IMR-90 (cell line): ENCODE measurements around the gene PLA2G4A. TPM values are rescaled to one million over a fixed set of nuclear protein-coding genes. Genes with fewer than 3 reads are reported as not detected.

Experiments used
- ATAC-seq: fragments of 200-7000 bp; cut with Tn5 transposase; 2 replicates; pipeline ENCODE4 v1.9.1; 2020; ENCODE audit warnings: low read depth, mild to moderate bottlenecking, moderate library complexity
- BruUV-seq: library from RNA; stranded (reverse); fragments of 400-500 nt; replicated peaks from 2 replicates; lab custom pipeline; 2021; lab: Mats Ljungman, UMichigan
- CTCF ChIA-PET: fragments of 300-600 bp; formaldehyde crosslinking; extraction: SDS; loops from one replicate; lab custom pipeline; 2021; ENCODE audit warnings: antibody characterized with exemption; lab: Yijun Ruan, JAX
- POLR2A ChIA-PET: fragments of 300-600 bp; sonication (Branson Sonifier 250); formaldehyde crosslinking; loops from one replicate; lab custom pipeline; 2022; ENCODE audit warnings: antibody characterized with exemption; ENCODE audit not compliant: unreplicated experiment; lab: Charles Lee
- DNase-seq: peaks from one replicate; pipeline ENCODE4 v3.0.0; 2013
- H2AFZ ChIP-seq: replicated peaks from 2 replicates; pipeline ENCODE3; 2013; ENCODE audit warnings: low read length, mild to moderate bottlenecking; ENCODE audit not compliant: poor library complexity
- H2AK5ac ChIP-seq: 2 replicates; pipeline ENCODE4 v1.6.1; 2013; ENCODE audit warnings: low read depth, low read length, inconsistent platforms
- H2AK9ac ChIP-seq: replicated peaks from 2 replicates; pipeline ENCODE3; 2013; ENCODE audit warnings: mild to moderate bottlenecking, low read depth, low read length, moderate library complexity; ENCODE audit not compliant: poor library complexity
- H2BK120ac ChIP-seq: 2 replicates; pipeline ENCODE4 v1.6.1; 2013; ENCODE audit warnings: low read depth, low read length, inconsistent platforms
- H2BK15ac ChIP-seq: 3 replicates; pipeline ENCODE4 v1.6.1; 2013; ENCODE audit warnings: low read depth, low read length, inconsistent platforms
- H2BK20ac ChIP-seq: 2 replicates; pipeline ENCODE4 v1.6.1; 2013; ENCODE audit warnings: low read depth, mild to moderate bottlenecking, inconsistent platforms, low read length, moderate library complexity
- H2BK5ac ChIP-seq: 2 replicates; pipeline ENCODE4 v1.6.1; 2013; ENCODE audit warnings: mild to moderate bottlenecking, low read depth, low read length, inconsistent platforms; ENCODE audit not compliant: poor library complexity, severe bottlenecking
- H3K14ac ChIP-seq: replicated peaks from 2 replicates; pipeline ENCODE4 v1.6.1; 2013; ENCODE audit warnings: low read depth, low read length, inconsistent platforms
- H3K18ac ChIP-seq: 2 replicates; pipeline ENCODE4 v1.6.1; 2013; ENCODE audit warnings: low read depth, low read length, control low read depth
- H3K23ac ChIP-seq: 2 replicates; pipeline ENCODE4 v1.6.1; 2013; ENCODE audit warnings: low read depth, low read length, inconsistent platforms
- H3K27ac ChIP-seq: 2 replicates; pipeline ENCODE4 v1.5.1; 2013; ENCODE audit warnings: mild to moderate bottlenecking, control low read depth, low read length; ENCODE audit not compliant: insufficient read depth
- H3K27me3 ChIP-seq: 2 replicates; pipeline ENCODE4 v1.6.1; 2013; ENCODE audit warnings: low read length; ENCODE audit not compliant: control insufficient read depth, insufficient read depth
- H3K36me3 ChIP-seq: 2 replicates; pipeline ENCODE4 v1.6.1; 2013; ENCODE audit warnings: low read length, mixed read lengths; ENCODE audit not compliant: control insufficient read depth, insufficient read depth
- H3K4ac ChIP-seq: 2 replicates; pipeline ENCODE4 v1.6.1; 2013; ENCODE audit warnings: low read depth, low read length, inconsistent platforms
- H3K4me1 ChIP-seq: 2 replicates; pipeline ENCODE4 v1.6.1; 2013; ENCODE audit warnings: low read length, mixed read lengths; ENCODE audit not compliant: control insufficient read depth, insufficient read depth
- H3K4me2 ChIP-seq: 2 replicates; pipeline ENCODE4 v1.6.1; 2013; ENCODE audit warnings: low read depth, mild to moderate bottlenecking, control low read depth, low read length, moderate library complexity
- H3K4me3 ChIP-seq: 2 replicates; pipeline ENCODE4 v1.5.1; 2013; ENCODE audit warnings: low read depth, mild to moderate bottlenecking, control low read depth, low read length, moderate library complexity; ENCODE audit not compliant: insufficient read depth
- H3K56ac ChIP-seq: 2 replicates; pipeline ENCODE4 v1.6.1; 2013; ENCODE audit warnings: low read length, inconsistent platforms; ENCODE audit not compliant: insufficient read depth; ENCODE audit errors: extremely low read depth
- H3K79me1 ChIP-seq, 2 experiments: 2 replicates each; pipeline ENCODE4 v1.6.1; 2013; ENCODE audit warnings: low read length in 2 of 2, inconsistent platforms in 1 of 2, low read depth in 1 of 2
- H3K9ac ChIP-seq: 2 replicates; pipeline ENCODE4 v1.6.1; 2013; ENCODE audit warnings: low read depth, low read length, control low read depth
- H3K9me1 ChIP-seq: 2 replicates; pipeline ENCODE4 v1.6.1; 2013; ENCODE audit warnings: low read length, inconsistent platforms; ENCODE audit not compliant: insufficient read depth
- H3K9me3 ChIP-seq: 2 replicates; pipeline ENCODE4 v1.6.1; 2013; ENCODE audit warnings: low read length; ENCODE audit not compliant: control insufficient read depth, insufficient read depth
- H4K20me1 ChIP-seq: 2 replicates; pipeline ENCODE4 v1.6.1; 2013; ENCODE audit warnings: low read length, inconsistent platforms; ENCODE audit not compliant: insufficient read depth
- H4K5ac ChIP-seq: 2 replicates; pipeline ENCODE4 v1.6.1; 2013; ENCODE audit warnings: mild to moderate bottlenecking, low read depth, low read length, control low read depth
- H4K8ac ChIP-seq, 2 experiments: 2 replicates each; pipeline ENCODE4 v1.6.1; 2013; ENCODE audit warnings: low read depth in 2 of 2, low read length in 2 of 2, control low read depth in 1 of 2, inconsistent platforms in 1 of 2
- H4K91ac ChIP-seq: 2 replicates; pipeline ENCODE4 v1.6.1; 2013; ENCODE audit warnings: low read depth, low read length, inconsistent platforms; ENCODE audit not compliant: insufficient read depth
- BHLHE40 ChIP-seq: fragments of 150-350 bp; IDR thresholded peaks from 2 replicates; pipeline ENCODE4 v1.6.1; 2016; ENCODE audit warnings: mild to moderate bottlenecking, low read depth, low read length
- CEBPB ChIP-seq: IDR thresholded peaks from 2 replicates; pipeline ENCODE4 v1.6.1; 2012; ENCODE audit warnings: low read depth, low read length, improper control_type of control experiment
- CHD1 ChIP-seq: IDR thresholded peaks from 2 replicates; pipeline ENCODE4 v1.6.1; 2012; ENCODE audit warnings: low read depth, low read length, improper control_type of control experiment
- FOS ChIP-seq: fragments of 150-350 bp; IDR thresholded peaks from 2 replicates; pipeline ENCODE4 v1.6.1; 2016; ENCODE audit warnings: low read depth, low read length
- MAFK ChIP-seq: IDR thresholded peaks from 2 replicates; pipeline ENCODE4 v1.6.1; 2012; ENCODE audit warnings: low read depth, low read length, improper control_type of control experiment
- MAZ ChIP-seq: IDR thresholded peaks from 2 replicates; pipeline ENCODE4 v1.6.1; 2012; ENCODE audit warnings: low read depth, mild to moderate bottlenecking, low read length, improper control_type of control experiment, moderate library complexity, borderline replicate concordance
- MXI1 ChIP-seq: IDR thresholded peaks from 2 replicates; pipeline ENCODE4 v1.6.1; 2012; ENCODE audit warnings: low read depth, mild to moderate bottlenecking, low read length, moderate library complexity, borderline replicate concordance
- NFE2L2 ChIP-seq: fragments of 150-350 bp; IDR thresholded peaks from 2 replicates; pipeline ENCODE4 v1.6.1; 2016; ENCODE audit warnings: low read depth, mild to moderate bottlenecking, low read length
- POLR2A ChIP-seq: IDR thresholded peaks from 2 replicates; pipeline ENCODE4 v1.6.1; 2012; ENCODE audit warnings: mild to moderate bottlenecking, low read depth, low read length
- RAD21 ChIP-seq: IDR thresholded peaks from 2 replicates; pipeline ENCODE4 v1.6.1; 2012; ENCODE audit warnings: low read length, improper control_type of control experiment
- RCOR1 ChIP-seq: IDR thresholded peaks from 2 replicates; pipeline ENCODE4 v1.6.1; 2012; ENCODE audit warnings: mild to moderate bottlenecking, low read length, improper control_type of control experiment; ENCODE audit not compliant: insufficient replicate concordance
- RFX5 ChIP-seq: IDR thresholded peaks from 2 replicates; pipeline ENCODE4 v1.8.0; 2012; ENCODE audit warnings: low read depth, mild to moderate bottlenecking, low read length, moderate library complexity
- SMC3 ChIP-seq: fragments of 150-350 bp; IDR thresholded peaks from 2 replicates; pipeline ENCODE4 v1.6.1; 2016; ENCODE audit warnings: low read depth, mild to moderate bottlenecking, antibody characterized with exemption, low read length, moderate library complexity
- WGBS, 2 experiments: methylation state at CpG; one replicate each; pipeline versions ENCODE4 v1.1.5 to v1.1.7; 2013; ENCODE audit warnings: missing lambda C conversion rate in 2 of 2; ENCODE audit not compliant: insufficient read length in 1 of 2; ENCODE audit errors: extremely low coverage in 2 of 2; 5-methylcytosine and 5-hydroxymethylcytosine counted together
- dilution Hi-C: fragments of 300-500 bp; cut with HindIII; formaldehyde crosslinking; loops from one replicate; pipeline ENCODE4 v1.14.3; 2018; ENCODE audit warnings: low sequenced_read_pairs; ENCODE audit not compliant: unreplicated experiment
- in situ Hi-C: fragments of 300-500 bp; cut with MboI; formaldehyde crosslinking; loops from 3 replicates; pipeline ENCODE4 v1.14.3; 2019; ENCODE audit warnings: low sequenced_read_pairs, inconsistent platforms, mixed read lengths
- intact Hi-C: fragments of 100-400 bp; cut with micrococcal nuclease; formaldehyde crosslinking; loops from 2 replicates; pipeline ENCODE4 v1.10.0; 2022
- polyA plus RNA-seq, 3 experiments: library from polyadenylated mRNA; depleted of rRNA; stranded (reverse); fragments of >200 nt; gene quantifications; 2 replicates each; pipeline ENCODE4 v1.2.3, GENCODE V29; 2012; ENCODE audit warnings: low replicate concordance in 1 of 3
- total RNA-seq: library from RNA; depleted of rRNA; stranded (reverse); fragments of >200 nt; gene quantifications from 2 replicates; pipeline ENCODE4 v1.2.3, GENCODE V29; 2012
- TF ChIP-seq, protein P1 (sequence below): fragments of 150-350 bp; IDR thresholded peaks from 2 replicates; pipeline ENCODE4 v1.6.1; 2017; ENCODE audit warnings: mild to moderate bottlenecking, antibody characterized with exemption, low read length, low read depth
- TF ChIP-seq, protein P2 (sequence below): conservative IDR thresholded peaks from 2 replicates; pipeline ENCODE4 v1.5.1; 2012; ENCODE audit warnings: mild to moderate bottlenecking, low read depth, low read length, improper control_type of control experiment
- TF ChIP-seq, protein P3 (sequence below): fragments of 150-350 bp; IDR thresholded peaks from 2 replicates; pipeline ENCODE4 v1.6.1; 2016; ENCODE audit warnings: low read depth, mild to moderate bottlenecking, low read length, moderate library complexity, borderline replicate concordance

Gene PLA2G4A
- total and polyA plus RNA-seq, 2 of the 4 experiments (the other 2 are of a cell fraction), result 1.6 to 3.8 TPM

DNA sequence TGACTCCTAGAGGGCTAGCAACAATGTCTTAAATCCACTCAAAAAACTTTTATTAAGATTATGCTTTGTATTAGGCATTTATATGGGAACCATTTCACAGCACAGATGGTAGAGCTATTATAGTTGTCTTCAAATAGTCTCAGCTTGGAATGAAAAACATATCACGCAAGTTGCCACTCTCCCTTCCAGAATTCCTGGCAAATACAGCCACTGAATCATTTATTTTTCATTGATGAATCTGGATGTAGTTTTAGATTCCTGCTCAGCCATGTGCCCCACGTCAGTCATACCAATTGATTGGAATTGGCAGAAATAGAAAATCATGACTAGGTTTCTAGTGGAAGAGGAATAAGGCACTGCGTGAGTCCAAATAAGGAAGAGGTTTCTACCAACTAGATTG, 165.2 kb downstream of the PLA2G4A start:
- Histone ChIP-seq H3K9ac (no peak overlapping the region), H4K8ac (no peak overlapping the region), H3K36me3 (no peaks in the 10 kb centered on the region), H2BK15ac (no peak overlapping the region), H3K27me3 (no peaks in the 10 kb centered on the region; the same call in 1 of the 2 replicates), H2AK5ac (no peak overlapping the region), H2BK20ac (no peak overlapping the region), H2AFZ (no peak overlapping the region), H2AK9ac (no peak overlapping the region), H3K4me3 (no peak overlapping the region), H3K9me1 (no peaks in the 10 kb centered on the region), H2BK5ac (no peak overlapping the region), H3K14ac (no peak overlapping the region), H3K9me3 (no peaks in the 10 kb centered on the region), H3K79me1 (no peaks in the 10 kb centered on the region), H4K91ac (no peak overlapping the region), H3K4ac (no peak overlapping the region), H3K27ac (no peak overlapping the region), H3K56ac (no peak overlapping the region), H4K20me1 (no peaks in the 10 kb centered on the region), H3K4me2 (no peak overlapping the region), H4K5ac (no peak overlapping the region), H3K23ac (no peak overlapping the region), H3K4me1 (no peaks in the 10 kb centered on the region), H2BK120ac (no peak overlapping the region), H3K18ac (no peak overlapping the region)
- ChIA-PET POLR2A (no interaction called here), CTCF (interaction anchor here (0.6 to 1.0 kb wide), 2 partner anchors 209 to 389 kb away, joined by 3 to 4 read pairs; no protein-coding TSS in a partner anchor)
- ATAC-seq (no peak), DNase-seq (no peak)
- in situ Hi-C loops, result no loop called here
- BruUV-seq, result no TSS peak
- dilution Hi-C loops, result loop anchor here (25.0 kb wide), 1 partner anchor 382 kb away; no protein-coding TSS in a partner anchor
- intact Hi-C loops, result no loop called here
- WGBS, 2 experiments, result 100% methylated on average over 1 of the region's 3 CpGs; no CpG with 5 or more reads in 1 of the 2 experiments
- no peak for TF ChIP-seq RAD21
- TF ChIP-seq, protein P1, sequence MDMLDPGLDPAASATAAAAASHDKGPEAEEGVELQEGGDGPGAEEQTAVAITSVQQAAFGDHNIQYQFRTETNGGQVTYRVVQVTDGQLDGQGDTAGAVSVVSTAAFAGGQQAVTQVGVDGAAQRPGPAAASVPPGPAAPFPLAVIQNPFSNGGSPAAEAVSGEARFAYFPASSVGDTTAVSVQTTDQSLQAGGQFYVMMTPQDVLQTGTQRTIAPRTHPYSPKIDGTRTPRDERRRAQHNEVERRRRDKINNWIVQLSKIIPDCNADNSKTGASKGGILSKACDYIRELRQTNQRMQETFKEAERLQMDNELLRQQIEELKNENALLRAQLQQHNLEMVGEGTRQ, result no peak
- no peak for TF ChIP-seq CEBPB
- no peak for TF ChIP-seq RCOR1
- TF ChIP-seq RFX5, result no peak
- no peak for TF ChIP-seq SMC3
- TF ChIP-seq, protein P2, sequence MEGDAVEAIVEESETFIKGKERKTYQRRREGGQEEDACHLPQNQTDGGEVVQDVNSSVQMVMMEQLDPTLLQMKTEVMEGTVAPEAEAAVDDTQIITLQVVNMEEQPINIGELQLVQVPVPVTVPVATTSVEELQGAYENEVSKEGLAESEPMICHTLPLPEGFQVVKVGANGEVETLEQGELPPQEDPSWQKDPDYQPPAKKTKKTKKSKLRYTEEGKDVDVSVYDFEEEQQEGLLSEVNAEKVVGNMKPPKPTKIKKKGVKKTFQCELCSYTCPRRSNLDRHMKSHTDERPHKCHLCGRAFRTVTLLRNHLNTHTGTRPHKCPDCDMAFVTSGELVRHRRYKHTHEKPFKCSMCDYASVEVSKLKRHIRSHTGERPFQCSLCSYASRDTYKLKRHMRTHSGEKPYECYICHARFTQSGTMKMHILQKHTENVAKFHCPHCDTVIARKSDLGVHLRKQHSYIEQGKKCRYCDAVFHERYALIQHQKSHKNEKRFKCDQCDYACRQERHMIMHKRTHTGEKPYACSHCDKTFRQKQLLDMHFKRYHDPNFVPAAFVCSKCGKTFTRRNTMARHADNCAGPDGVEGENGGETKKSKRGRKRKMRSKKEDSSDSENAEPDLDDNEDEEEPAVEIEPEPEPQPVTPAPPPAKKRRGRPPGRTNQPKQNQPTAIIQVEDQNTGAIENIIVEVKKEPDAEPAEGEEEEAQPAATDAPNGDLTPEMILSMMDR, result no peak
- no peak for TF ChIP-seq CHD1
- TF ChIP-seq MAFK, result no peak
- TF ChIP-seq FOS, result no peak
- TF ChIP-seq NFE2L2, result no peak
- no peak for TF ChIP-seq POLR2A
- TF ChIP-seq, protein P3, sequence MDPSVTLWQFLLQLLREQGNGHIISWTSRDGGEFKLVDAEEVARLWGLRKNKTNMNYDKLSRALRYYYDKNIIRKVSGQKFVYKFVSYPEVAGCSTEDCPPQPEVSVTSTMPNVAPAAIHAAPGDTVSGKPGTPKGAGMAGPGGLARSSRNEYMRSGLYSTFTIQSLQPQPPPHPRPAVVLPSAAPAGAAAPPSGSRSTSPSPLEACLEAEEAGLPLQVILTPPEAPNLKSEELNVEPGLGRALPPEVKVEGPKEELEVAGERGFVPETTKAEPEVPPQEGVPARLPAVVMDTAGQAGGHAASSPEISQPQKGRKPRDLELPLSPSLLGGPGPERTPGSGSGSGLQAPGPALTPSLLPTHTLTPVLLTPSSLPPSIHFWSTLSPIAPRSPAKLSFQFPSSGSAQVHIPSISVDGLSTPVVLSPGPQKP, result no peak
- no peak for TF ChIP-seq BHLHE40
- no peak for TF ChIP-seq MAZ
- no peak for TF ChIP-seq MXI1
